RWPE1 (cell line): ENCODE measurements around the gene SLC33A1.
"Not testable (repeated sequence)": the region's sequence is repeated elsewhere in the genome, so short reads cannot be mapped to it uniquely, and the experiment has no call there.

ENCODE experiments used
- CTCF ChIA-PET: fragments of 350-600 bp; sonication (Branson Sonifier 250); formaldehyde crosslinking; extraction: SDS; loops from one replicate; lab custom pipeline; 2021; lab: Yijun Ruan, JAX
- POLR2A ChIA-PET: fragments of 400-600 bp; formaldehyde crosslinking; extraction: SDS; loops from one replicate; lab custom pipeline; 2020; ENCODE audit warnings: antibody characterized with exemption; ENCODE audit not compliant: low non-redundant PET; lab: Yijun Ruan, JAX
- DNase-seq: peaks from one replicate; pipeline ENCODE4 v3.0.0; 2012; ENCODE audit warnings: low spot score
- H3K27ac ChIP-seq: fragments of 450-650 bp; 2 replicates; pipeline ENCODE4 v1.5.1; 2017
- TF ChIP-seq, protein P1 (sequence below): fragments of 450-650 bp; conservative IDR thresholded peaks from 2 replicates; pipeline ENCODE4 v1.5.1; 2017; ENCODE audit warnings: low read depth, mild to moderate bottlenecking

SLC33A1 gene

DNA sequence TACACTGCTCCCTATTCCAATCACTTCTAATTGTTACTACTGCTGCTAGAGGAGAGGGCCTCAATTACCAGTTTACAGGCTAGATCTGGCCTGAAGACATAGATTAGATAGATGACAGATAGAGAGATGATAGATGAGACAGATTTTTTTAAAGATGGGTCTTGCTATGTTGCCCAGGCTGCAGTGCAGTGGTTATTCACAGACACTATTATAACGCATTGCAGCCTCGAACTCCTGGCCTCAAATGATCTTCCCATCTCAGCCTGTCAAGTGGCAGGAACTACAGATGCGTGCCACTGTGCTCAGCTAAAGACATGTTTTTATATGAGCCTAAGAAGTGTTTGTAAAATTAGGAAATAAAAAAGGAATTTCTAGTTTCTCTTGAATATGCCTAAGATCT, 6.2 kb downstream of the SLC33A1 start:
- POLR2A ChIA-PET, result no interaction called here
- no peak for DNase-seq
- H3K27ac ChIP-seq, result no peak overlapping the region
- TF ChIP-seq, protein P1, sequence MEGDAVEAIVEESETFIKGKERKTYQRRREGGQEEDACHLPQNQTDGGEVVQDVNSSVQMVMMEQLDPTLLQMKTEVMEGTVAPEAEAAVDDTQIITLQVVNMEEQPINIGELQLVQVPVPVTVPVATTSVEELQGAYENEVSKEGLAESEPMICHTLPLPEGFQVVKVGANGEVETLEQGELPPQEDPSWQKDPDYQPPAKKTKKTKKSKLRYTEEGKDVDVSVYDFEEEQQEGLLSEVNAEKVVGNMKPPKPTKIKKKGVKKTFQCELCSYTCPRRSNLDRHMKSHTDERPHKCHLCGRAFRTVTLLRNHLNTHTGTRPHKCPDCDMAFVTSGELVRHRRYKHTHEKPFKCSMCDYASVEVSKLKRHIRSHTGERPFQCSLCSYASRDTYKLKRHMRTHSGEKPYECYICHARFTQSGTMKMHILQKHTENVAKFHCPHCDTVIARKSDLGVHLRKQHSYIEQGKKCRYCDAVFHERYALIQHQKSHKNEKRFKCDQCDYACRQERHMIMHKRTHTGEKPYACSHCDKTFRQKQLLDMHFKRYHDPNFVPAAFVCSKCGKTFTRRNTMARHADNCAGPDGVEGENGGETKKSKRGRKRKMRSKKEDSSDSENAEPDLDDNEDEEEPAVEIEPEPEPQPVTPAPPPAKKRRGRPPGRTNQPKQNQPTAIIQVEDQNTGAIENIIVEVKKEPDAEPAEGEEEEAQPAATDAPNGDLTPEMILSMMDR, result no peak
- CTCF ChIA-PET, result no interaction called here

DNA sequence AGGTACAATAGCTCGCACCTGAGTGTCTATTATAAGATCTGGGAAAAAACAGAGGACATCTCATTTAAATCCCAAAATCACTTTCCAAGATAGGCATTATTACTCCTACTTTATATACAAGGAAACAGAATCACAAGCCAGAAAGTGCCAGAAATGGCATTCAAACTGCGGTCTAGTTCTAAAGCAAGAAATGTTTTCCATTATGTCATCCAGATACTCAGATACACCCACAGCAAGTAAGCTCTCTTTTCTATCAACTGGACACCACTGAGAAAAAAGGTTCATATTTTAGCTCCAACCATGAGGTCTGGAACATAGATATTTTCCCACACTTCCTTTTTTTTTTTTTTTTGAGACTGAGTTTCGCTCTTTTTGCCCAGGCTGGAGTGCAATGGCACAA, 8.1 kb downstream of the SLC33A1 start:
- POLR2A ChIA-PET, result interaction anchor here (0.7 kb wide), 1 partner anchor 23 kb away, joined by 6 read pairs; no protein-coding TSS in a partner anchor
- CTCF ChIA-PET, result no interaction called here
- H3K27ac ChIP-seq, result no peak overlapping the region
- DNase-seq, result no peak
- TF ChIP-seq, protein P1, result no peak

DNA sequence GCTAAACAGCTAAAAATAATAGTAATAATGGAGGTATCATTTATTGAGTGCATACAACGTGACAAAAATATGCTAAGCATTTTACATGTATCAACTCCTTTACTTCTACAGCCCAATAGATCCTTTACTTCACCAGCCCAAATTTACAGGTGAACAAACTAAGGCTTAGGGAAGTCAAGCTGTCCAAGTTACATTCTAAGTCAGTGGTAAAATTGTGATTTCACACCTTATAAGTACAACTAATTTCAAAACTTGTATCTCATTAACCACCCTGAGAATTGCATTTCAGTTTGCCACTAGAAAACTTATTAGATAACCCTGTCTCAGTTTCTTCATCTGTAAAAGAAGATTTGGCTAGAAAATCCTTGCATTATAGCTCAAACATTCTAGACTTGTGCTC, 10.7 kb downstream of the SLC33A1 start:
- no peak overlapping the region for H3K27ac ChIP-seq
- ChIA-PET POLR2A (interaction anchor here (0.8 kb wide), 1 partner anchor 10 kb away, joined by 3 read pairs; no protein-coding TSS in a partner anchor), CTCF (no interaction called here)
- TF ChIP-seq, protein P1, result no peak
- no peak for DNase-seq

DNA sequence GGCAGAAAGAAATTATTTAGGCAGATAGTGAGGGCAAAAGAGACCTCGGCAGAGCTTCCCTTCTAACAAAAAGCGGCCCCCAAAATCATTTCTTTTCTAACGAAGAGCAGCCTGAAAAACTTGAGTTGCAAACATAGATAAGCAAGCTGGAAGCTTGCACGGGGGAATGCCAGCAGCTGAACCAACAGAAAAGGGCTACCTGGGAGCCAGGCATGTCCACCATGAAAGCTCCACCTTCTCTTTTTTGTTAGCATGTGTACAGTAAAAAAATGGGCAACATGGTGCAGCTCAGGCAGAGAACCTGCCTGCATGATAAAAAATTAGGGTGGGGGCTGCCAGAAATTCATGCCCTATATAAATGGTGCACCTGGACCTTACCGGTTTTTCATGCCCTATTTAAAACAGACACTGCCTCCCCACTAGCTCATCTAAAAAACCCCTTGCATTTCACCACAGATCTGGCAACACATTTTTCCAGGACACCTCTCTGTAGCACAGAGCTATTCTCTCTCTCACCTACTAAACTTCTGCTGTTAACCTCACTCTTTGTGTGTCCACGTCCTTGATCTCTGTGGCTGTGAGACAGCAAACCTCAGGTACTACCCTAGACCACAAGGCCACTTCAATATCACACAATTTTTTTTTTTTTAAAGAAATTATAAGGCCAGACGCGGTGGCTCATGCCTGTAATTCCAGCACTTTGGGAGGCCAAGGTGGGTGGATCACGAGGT, 18.7 kb downstream of the SLC33A1 start:
- H3K27ac ChIP-seq, result no peak overlapping the region
- CTCF ChIA-PET, result no interaction called here
- no peak for DNase-seq
- POLR2A ChIA-PET, result no interaction called here
- TF ChIP-seq, protein P1, result no peak

DNA sequence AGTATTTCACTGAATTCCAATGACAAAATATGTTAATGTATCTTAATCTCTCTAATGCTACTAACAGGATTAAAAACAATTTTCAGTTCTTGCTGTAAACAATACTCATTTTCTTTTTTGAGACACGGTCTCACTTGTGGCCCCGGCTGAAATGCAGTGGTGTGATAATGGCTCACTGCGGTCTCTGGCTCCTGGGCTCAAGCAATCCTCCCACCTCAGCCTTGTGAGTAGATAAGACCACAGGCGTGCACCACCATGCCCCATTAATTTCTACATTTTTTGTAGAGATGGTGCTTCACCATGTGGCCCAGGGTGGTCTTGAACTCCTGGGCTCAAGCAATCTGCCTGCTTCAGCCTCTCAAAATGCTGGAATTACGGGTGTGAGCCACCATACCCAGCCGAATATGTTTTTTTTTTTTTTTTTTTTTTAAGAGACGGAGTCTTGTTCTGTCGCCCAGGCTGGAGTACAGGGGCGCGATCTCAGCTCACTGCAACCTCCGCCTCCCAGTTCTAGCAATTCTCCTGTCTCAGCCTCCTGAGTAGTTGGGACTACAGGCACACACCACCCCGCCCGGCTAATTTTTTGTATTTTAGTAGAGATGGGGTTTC, 25.6 kb downstream of the SLC33A1 start:
- POLR2A ChIA-PET, DNase-seq, H3K27ac ChIP-seq: not testable (repeated sequence)
- CTCF ChIA-PET, result interaction anchor here (0.6 kb wide), 1 partner anchor 204 kb away, joined by 3 read pairs; no protein-coding TSS in a partner anchor

DNA sequence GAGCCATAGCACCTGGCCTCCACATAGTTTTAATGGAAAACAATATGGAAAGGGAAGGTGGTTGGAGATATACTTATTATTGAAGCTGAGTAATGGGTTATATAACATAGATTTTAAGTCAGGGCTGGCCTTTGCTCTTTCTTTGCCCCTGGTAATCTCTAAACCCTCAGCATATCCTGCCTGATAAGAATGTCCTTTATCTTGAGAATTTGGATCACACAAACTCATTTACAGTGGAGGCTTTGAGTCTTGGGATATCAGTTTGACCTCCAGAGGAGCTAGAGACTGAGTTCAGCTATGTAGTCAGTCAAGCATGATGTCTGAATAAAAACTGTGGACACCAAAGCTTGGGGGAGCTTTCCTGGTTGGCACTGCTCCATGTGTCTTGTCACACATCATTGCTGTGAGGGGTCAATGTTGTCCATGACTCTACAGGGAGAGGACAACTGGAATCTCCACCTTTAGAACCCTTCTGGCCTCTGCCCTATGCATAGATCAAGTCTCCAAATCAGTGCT, 39.1 kb downstream of the SLC33A1 start:
- TF ChIP-seq, protein P1, result no peak
- no peak for DNase-seq
- CTCF ChIA-PET, result interaction anchor here (1.5 kb wide), 1 partner anchor 9 kb away, joined by 5 read pairs; the partner anchor contains the start of gene C3orf33
- no peak overlapping the region for H3K27ac ChIP-seq
- POLR2A ChIA-PET, result no interaction called here

DNA sequence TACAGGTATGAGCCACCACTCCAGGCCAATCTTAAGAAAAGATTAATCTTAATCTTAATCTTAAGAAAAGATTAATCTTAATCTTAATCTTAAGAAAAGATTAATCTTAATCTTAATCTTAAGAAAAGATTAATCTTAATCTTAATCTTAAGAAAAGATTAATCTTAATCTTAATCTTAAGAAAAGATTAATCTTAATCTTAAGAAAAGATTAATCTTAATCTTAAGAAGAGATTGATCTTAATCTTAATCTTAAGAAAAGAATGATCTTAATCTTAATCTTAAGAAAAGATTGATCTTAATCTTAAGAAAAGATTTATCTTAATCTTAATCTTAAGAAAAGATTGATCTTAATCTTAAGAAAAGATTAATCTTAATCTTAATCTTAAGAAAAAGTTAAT, 41.0 kb downstream of the SLC33A1 start:
- DNase-seq, CTCF ChIA-PET, POLR2A ChIA-PET, H3K27ac ChIP-seq: not testable (repeated sequence)
